Activated CD4-positive, alpha-beta T cell treated with anti-CD3 and anti-CD28 coated beads for 36 hours (primary cell): ENCODE results near the gene OLFML2A. TPM values are rescaled to one million over a fixed set of nuclear protein-coding genes. Genes with fewer than 3 reads are reported as not detected.
A peak's percentile ranks its signal among the peaks of the same experiment; 100 is the strongest.
"Not testable (repeated sequence)": the region's sequence is repeated elsewhere in the genome, so short reads cannot be mapped to it uniquely, and the experiment has no call there.

Experiments
- ATAC-seq: fragments of 200-7000 bp; cut with Tn5 transposase; one replicate; pipeline ENCODE4 v1.10.0; 2021; ENCODE audit warnings: mild to moderate bottlenecking, moderate library complexity
- CTCF ChIA-PET: fragments of 350-600 bp; sonication (Branson Sonifier 250); formaldehyde crosslinking; loops from one replicate; lab custom pipeline; 2021; ENCODE audit warnings: antibody characterized with exemption; lab: Charles Lee
- POLR2A ChIA-PET: fragments of 350-600 bp; sonication (Branson Sonifier 250); formaldehyde crosslinking; loops from one replicate; lab custom pipeline; 2021; ENCODE audit warnings: antibody characterized with exemption, inconsistent platforms; lab: Charles Lee
- DNase-seq: peaks from one replicate; pipeline ENCODE4 v3.0.0-alpha.2; 2020
- H3K27ac Mint-ChIP-seq: one replicate; pipeline ENCODE4 v1.8.0; 2021; ENCODE audit warnings: mixed read lengths
- H3K27me3 Mint-ChIP-seq: one replicate; pipeline ENCODE4 v1.8.0; 2021; ENCODE audit warnings: mixed read lengths
- H3K36me3 Mint-ChIP-seq: one replicate; pipeline ENCODE4 v1.8.0; 2021; ENCODE audit warnings: low read depth, mixed read lengths
- H3K4me1 Mint-ChIP-seq: one replicate; pipeline ENCODE4 v1.8.0; 2021; ENCODE audit warnings: mixed read lengths
- H3K4me3 Mint-ChIP-seq: one replicate; pipeline ENCODE4 v1.8.0; 2021; ENCODE audit warnings: mild to moderate bottlenecking, moderate library complexity, mixed read lengths
- H3K9me3 Mint-ChIP-seq: one replicate; pipeline ENCODE4 v1.8.0; 2021; ENCODE audit warnings: low read depth, mixed read lengths
- intact Hi-C, 2 experiments: fragments of 100-400 bp; cut with DNase I in 1 of 2; cut with micrococcal nuclease in 1 of 2; formaldehyde crosslinking; loops; one replicate each; pipeline versions ENCODE4 v1.14.2 to v1.15.1; 2022 to 2024; cut with DNase I, micrococcal nuclease
- total RNA-seq, 2 experiments: library from RNA; stranded (reverse); gene quantifications; one replicate each; pipeline ENCODE4 v1.2.3, GENCODE V29; 2021

The OLFML2A gene
- total RNA-seq, 2 experiments from 2014 or later, result 0.05 TPM; not detected in 1

DNA sequence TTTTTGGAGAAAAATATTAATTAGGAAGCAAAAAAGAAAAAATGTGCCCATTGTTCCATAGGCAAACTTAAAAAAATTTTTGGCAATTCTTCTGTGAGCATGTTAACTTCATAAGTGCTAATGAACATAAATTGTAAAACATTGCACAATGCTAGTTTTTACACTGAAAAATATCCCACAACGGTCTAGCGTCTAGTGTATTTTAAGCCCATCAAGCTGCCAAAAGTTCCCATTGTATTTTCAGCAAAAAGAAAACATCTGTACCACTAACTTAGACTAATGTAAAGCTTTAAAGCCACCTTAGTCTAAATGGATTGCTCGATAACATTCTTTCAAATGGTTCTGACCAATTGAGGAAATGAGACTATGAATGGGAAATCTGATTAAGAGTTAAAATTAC is 8.6 kb upstream of the OLFML2A start:
- ChIA-PET CTCF (interaction anchor here (1.0 to 12.5 kb wide), 3 partner anchors 17 to 94 kb away, joined by 3 to 260 read pairs (median 4); partner anchors contain the start of genes ARPC5L and WDR38), POLR2A (interaction anchor here (0.7 to 1.4 kb wide), 3 partner anchors 88 to 145 kb away, joined by 3 to 8 read pairs (median 5); partner anchors contain the start of genes ARPC5L and RPL35)
- Mint-ChIP-seq H3K4me1 (peaks cover 22% of the 10 kb centered on the region), H3K4me3 (no peak overlapping the region), H3K27ac (no peak overlapping the region), H3K36me3 (no peaks in the 10 kb centered on the region), H3K27me3 (peaks cover 51% of the 10 kb centered on the region), H3K9me3 (no peaks in the 10 kb centered on the region)
- ATAC-seq (no peak), DNase-seq (no peak)
- intact Hi-C loops, result loop anchor here in 1 of 2 experiments (5.0 kb wide), 1 partner anchor 56 kb away; no protein-coding TSS in a partner anchor

DNA sequence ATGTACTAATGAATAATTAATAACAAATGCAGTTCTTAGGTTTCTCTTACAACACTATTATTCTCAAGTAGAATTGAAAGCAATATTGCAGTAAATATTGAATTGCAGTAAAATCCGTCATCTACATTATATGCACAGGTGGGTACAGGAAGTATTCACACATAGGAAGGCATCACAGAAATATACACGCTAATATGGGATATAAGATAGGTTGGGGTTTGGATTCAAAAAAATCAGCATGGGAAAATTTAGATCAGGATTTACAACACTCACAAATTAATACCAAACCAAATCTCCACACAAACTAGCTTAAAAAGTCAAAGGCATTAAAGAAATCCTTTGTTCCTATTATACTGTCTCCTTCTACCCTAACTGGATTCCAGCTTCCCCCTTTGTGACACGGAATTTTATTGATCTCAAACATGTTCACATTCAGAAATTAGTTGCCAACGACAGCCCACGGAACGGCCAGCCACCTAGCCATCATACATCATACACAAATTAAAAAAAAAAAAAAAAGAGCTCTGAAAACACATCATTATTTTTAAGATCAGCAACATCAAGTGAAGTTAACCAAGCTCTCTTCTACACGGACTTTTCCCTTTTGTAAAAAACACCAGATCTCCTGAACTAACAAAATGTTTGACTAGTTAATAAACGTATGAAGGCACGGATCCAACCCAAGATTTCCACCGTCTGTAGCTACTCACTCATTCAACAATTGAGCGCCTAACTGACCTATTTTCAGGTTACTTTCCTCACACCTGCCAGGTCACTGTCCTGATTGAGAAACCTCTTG is 8.0 kb upstream of the OLFML2A start:
- DNase-seq (no peak), ATAC-seq (no peak)
- Mint-ChIP-seq H3K4me1 (peaks cover 26% of the 10 kb centered on the region), H3K36me3 (no peaks in the 10 kb centered on the region), H3K9me3 (no peaks in the 10 kb centered on the region), H3K27ac (no peak overlapping the region), H3K27me3 (peaks cover 55% of the 10 kb centered on the region), H3K4me3 (peak overlapping the region; percentile 80)
- intact Hi-C loops, result loop anchor here in 1 of 2 experiments (5.0 kb wide), 1 partner anchor 57 kb away; no protein-coding TSS in a partner anchor
- CTCF ChIA-PET, result interaction anchor here (0.6 to 12.5 kb wide), 7 partner anchors 10 to 1719 kb away, joined by 3 to 260 read pairs (median 3); partner anchors contain the start of genes ARPC5L and WDR38
- POLR2A ChIA-PET, result interaction anchor here (0.6 to 1.4 kb wide), 5 partner anchors 44 to 144 kb away, joined by 3 to 8 read pairs (median 3); partner anchors contain the start of genes ARPC5L and RPL35

DNA sequence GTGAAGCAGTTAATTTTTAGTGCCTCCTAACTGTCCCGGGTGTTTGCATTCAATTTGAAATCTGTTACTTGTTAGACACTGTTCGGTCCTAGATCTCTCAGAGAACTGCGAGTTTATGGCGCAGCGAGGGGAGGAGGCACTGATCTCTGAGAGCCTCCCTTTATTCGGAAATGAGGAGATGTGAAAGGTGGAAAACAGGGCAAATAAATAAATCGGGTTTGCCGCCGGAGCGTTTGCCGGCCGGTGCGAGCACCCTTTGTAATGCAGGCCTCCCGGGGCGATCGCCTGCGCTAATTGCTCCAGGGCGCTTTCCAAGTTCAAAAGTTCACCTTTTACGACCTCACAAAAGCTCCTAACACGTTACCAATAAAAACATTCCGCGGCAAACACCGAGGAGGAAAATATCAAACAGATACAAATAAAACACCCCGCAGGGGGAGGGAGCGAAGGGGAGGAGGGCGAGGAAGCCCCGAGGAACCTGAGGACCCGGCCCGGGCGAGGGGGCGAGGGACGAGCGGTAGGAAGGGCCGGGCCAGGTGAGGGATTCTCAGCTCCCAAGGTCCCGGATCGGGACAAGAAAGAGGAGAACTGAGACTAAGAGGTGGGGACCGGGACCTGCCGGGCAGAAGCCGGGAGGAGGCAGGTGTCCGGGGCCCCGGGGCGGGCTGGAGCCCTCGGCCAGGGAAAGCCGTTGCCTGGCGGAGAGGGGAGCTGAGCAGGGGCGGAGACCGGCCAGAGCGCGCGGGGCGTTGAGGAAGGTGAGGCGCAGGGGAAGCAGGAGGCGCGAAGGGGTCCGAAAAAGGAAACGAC is 7.2 kb upstream of the OLFML2A start:
- Mint-ChIP-seq H3K9me3 (no peaks in the 10 kb centered on the region), H3K27ac (peak overlapping the region; percentile 44), H3K4me3 (peak overlapping the region; percentile 80), H3K27me3 (peaks cover 57% of the 10 kb centered on the region), H3K4me1 (peaks cover 29% of the 10 kb centered on the region), H3K36me3 (no peaks in the 10 kb centered on the region)
- CTCF ChIA-PET, result interaction anchor here (0.6 to 12.5 kb wide), 11 partner anchors 11 to 1718 kb away, joined by 3 to 260 read pairs (median 4); partner anchors contain the start of genes ARPC5L and WDR38
- DNase-seq (peak; percentile 39), ATAC-seq (no peak)
- intact Hi-C loops, result loop anchor here in 1 of 2 experiments (5.0 kb wide), 3 partner anchors 57 to 473 kb away; partner anchors contain the start of genes HSPA5 and SCAI
- POLR2A ChIA-PET, result interaction anchor here (0.6 to 1.4 kb wide), 5 partner anchors 43 to 103 kb away, joined by 3 to 8 read pairs (median 3); partner anchors contain the start of genes ARPC5L and RPL35

DNA sequence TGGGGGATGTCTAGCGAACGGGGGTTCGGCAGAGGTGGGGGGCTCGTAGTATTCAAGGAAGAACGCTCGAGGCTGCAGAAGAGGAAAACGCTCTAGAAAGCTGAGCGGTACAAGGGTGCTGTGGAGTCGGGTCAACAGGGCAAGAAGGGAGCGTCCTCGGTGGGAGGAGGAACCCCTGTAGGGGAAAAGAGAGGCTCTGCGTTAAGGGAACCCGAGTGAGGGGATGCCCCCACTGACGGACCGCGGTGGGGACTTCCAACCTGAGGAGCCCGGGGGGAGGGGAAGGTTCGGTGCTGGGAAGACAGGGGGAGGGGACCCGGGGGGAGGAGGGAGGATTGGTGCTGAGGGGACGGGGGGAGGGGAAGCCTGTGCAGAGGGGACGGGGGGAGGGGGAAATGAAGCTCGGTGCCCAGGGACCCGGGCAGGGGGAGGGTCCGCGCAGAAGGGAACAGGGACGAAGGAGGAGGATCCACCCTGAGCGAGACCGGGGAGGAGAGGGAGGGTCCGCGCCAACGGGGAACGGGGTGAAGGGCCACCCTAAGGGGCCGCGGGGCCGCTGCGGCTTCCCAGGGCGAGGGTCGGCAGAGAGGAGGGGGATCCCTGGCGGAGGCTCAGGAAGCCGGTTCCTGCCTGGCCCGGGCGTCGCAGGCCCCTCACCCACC is 6.4 kb upstream of the OLFML2A start:
- Mint-ChIP-seq H3K36me3 (no peaks in the 10 kb centered on the region), H3K4me1 (peaks cover 29% of the 10 kb centered on the region), H3K27ac (peak overlapping the region; percentile 44), H3K9me3 (no peaks in the 10 kb centered on the region), H3K27me3 (peaks cover 54% of the 10 kb centered on the region), H3K4me3 (peak overlapping the region; percentile 80)
- intact Hi-C loops, result loop anchor here (1.0 to 5.0 kb wide), 13 partner anchors 92 to 976 kb away; partner anchors contain the start of genes HSPA5 (in 2 of the 2), SCAI (in 2 of the 2), ARPC5L (in 1 of the 2) and GAPVD1 (in 1 of the 2)
- CTCF ChIA-PET, result interaction anchor here (0.6 to 12.5 kb wide), 13 partner anchors 8 to 151 kb away, joined by 3 to 260 read pairs (median 4); partner anchors contain the start of genes ARPC5L, RPL35 and WDR38
- POLR2A ChIA-PET, result interaction anchor here (1.1 to 1.7 kb wide), 2 partner anchors 90 to 100 kb away, joined by 3 to 4 read pairs; no protein-coding TSS in a partner anchor
- ATAC-seq (no peak), DNase-seq (peak; percentile 52)

DNA sequence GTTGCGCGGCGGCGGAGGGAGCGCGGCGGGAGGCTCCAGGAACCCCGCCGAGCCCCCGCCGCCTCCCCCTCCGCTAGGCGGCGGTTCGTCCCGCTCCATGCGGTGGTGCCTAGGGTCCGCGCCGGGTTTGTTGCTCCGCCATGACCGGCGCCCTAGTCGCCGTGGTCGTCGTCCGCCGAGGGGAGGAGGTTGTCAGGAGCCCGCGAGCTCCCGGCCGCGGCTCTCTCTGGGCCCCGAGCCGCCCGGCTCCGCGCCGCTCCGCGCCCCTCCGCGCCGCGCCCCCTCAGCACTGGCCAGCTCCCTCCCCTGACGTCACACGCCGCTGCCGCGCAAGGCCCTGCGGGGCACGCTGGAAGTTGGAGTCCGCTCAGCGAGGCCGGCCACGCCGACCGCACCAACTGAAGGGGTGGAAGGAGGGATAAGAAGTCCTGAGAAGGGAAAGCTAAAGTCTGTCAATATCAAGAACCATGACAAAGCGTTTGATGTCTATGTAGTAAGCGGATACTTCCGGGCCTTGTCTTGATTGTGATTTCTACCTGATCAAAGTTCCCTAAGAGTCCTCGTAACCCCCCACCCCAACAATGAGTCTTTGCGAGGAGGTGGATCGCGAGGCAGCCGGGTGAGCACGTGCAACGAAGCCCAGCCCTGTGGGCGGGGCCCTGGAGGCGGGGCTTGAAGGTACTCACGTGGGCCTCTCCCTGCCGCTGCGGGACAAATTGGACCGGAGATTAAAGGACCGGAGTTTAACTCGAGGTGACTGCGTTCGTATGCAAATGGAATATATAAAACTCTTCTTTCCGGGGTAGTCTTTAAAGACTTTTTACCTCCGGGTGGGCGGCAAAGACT is 5.7 kb upstream of the OLFML2A start, which contains the start of gene NR6A1:
TSS of gene NR6A1 (minus strand) at position 291 of the 846 bp plus-strand sequence.
- ChIA-PET POLR2A (interaction anchor here (1.1 to 1.7 kb wide), 2 partner anchors 89 to 99 kb away, joined by 3 to 4 read pairs; no protein-coding TSS in a partner anchor), CTCF (interaction anchor here (0.6 to 12.5 kb wide), 17 partner anchors 9 to 861 kb away, joined by 3 to 260 read pairs (median 5); partner anchors contain the start of genes ARPC5L, RPL35 and WDR38)
- peaks cover 62% of the 10 kb centered on the region for H3K27me3 Mint-ChIP-seq
- peak; percentile 97 for DNase-seq
- H3K36me3 Mint-ChIP-seq, result no peaks in the 10 kb centered on the region
- H3K4me1 Mint-ChIP-seq, result peaks cover 29% of the 10 kb centered on the region
- no peaks in the 10 kb centered on the region for H3K9me3 Mint-ChIP-seq
- intact Hi-C loops, result loop anchor here (1.0 to 5.0 kb wide), 13 partner anchors 91 to 975 kb away; partner anchors contain the start of genes HSPA5 (in 2 of the 2), SCAI (in 2 of the 2), ARPC5L (in 1 of the 2) and GAPVD1 (in 1 of the 2)
- H3K27ac Mint-ChIP-seq, result peak within 1 kb of the TSS; percentile 74
- H3K4me3 Mint-ChIP-seq, result peak within 1 kb of the TSS; percentile 80
- peak; percentile 90 for ATAC-seq

DNA sequence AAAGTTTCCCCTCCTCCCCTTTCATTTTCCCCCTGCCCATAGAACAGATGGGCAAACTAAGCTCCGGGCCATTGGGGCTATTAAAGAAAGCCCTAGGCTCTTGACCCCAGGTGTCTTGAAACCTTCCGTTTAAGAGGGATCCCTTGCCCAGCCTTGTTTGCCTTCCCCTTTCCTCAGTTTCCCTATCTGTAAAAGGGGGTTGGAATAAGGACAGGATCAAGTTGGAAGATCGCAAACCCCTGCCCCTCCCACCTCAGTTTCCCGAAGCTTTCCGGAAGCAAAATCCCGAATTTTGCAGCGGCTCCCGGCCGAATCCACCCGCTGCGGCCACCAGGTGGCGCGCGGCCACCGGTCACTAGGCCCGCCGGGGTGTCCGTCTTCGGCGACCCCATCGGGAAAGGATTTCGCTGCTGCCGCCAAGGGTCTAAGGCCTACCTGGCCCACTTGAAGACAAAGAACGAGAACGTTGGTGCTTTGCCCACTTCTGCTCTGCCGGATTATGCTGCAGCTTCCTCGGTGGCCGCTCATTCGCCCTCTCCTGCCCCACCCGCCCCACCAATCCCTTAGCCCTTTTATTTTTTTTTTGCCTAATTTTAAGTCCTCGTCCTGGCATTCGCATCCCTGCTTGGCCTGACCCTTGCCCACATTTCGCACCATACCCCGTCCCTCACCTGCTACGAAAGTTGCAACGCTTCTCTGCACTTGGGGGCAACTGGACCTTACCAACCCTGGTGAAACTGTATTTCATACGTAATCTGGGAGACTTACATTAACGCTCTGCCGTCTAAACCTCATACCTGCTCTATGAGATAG is 4.9 kb upstream of the OLFML2A start:
- Mint-ChIP-seq H3K27ac (peak overlapping the region; percentile 74), H3K27me3 (peaks cover 60% of the 10 kb centered on the region), H3K4me1 (peaks cover 34% of the 10 kb centered on the region), H3K36me3 (no peaks in the 10 kb centered on the region), H3K9me3 (no peaks in the 10 kb centered on the region), H3K4me3 (peak overlapping the region; percentile 75)
- CTCF ChIA-PET, result interaction anchor here (0.6 to 12.5 kb wide), 24 partner anchors 8 to 860 kb away, joined by 3 to 260 read pairs (median 4); partner anchors contain the start of genes ARPC5L, RPL35, SCAI and WDR38
- ATAC-seq (no peak), DNase-seq (peak; percentile 62)
- POLR2A ChIA-PET, result interaction anchor here (1.7 kb wide), 1 partner anchor 98 kb away, joined by 4 read pairs; no protein-coding TSS in a partner anchor
- intact Hi-C loops, result loop anchor here (1.0 to 5.0 kb wide), 14 partner anchors 90 to 974 kb away; partner anchors contain the start of genes HSPA5 (in 2 of the 2), SCAI (in 2 of the 2), ARPC5L (in 1 of the 2) and GAPVD1 (in 1 of the 2)

DNA sequence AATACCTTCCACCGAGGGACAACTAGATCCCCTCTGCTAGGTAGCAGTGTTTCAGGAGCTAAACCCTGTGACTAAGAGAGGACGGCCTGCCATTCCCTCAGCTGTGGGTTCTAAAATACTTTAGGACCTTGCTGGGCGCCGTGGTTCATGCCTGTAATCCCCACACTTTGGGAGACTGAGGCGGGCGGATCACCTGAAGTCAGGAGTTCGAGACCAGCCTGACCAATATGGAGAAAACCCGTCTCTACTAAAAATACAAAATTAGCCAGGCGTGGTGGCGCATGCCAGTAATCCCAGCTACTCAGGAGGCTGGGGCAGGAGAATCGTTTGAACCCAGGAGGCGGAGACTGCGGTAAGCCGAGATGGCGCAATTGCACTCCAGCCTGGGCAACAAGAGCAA is 4.1 kb upstream of the OLFML2A start:
- Mint-ChIP-seq H3K27me3 (peaks cover 55% of the 10 kb centered on the region), H3K4me1 (peaks cover 34% of the 10 kb centered on the region)
- H3K4me3 Mint-ChIP-seq, H3K36me3 Mint-ChIP-seq, H3K9me3 Mint-ChIP-seq, ATAC-seq, POLR2A ChIA-PET, H3K27ac Mint-ChIP-seq, DNase-seq: not testable (repeated sequence)
- intact Hi-C loops, result loop anchor here in 1 of 2 experiments (2.0 to 5.0 kb wide), 3 partner anchors 369 to 602 kb away; partner anchors contain the start of genes HSPA5 and SCAI
- CTCF ChIA-PET, result interaction anchor here (0.7 to 12.5 kb wide), 16 partner anchors 8 to 590 kb away, joined by 3 to 260 read pairs (median 4); partner anchors contain the start of genes SCAI and WDR38

DNA sequence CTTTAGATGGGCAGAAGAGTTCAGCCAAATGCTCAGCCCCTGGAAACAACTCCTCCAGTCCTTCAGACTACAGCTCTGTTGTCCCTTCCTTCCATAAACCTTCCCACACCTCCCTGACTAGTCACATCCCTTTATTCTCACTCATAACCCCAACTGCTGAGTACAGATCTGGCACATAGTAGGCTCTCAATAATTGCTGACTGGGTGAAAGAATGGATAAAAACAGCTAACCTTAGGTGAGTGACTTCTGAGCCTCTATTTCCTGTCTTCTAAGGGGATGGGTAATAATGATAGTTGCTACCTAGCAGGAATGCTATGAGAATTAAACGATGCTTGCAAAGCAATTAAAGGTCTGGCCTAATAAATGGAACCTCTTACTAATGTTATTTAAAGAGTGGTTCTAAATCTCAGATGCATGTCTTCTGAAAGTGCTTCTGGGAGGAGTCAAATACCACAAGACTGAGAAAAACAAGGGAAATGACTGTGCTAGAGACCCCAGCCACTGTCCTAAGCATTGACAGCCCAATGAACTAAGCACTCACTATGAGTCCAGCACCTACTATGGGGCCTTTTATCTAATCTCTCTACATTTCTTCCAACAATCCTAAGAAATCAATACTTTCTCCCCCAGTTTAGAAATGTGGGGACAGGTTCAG is 3.3 kb upstream of the OLFML2A start:
- ChIA-PET POLR2A (no interaction called here), CTCF (interaction anchor here (0.7 to 12.5 kb wide), 15 partner anchors 8 to 373 kb away, joined by 3 to 260 read pairs (median 4); partner anchors contain the start of genes SCAI and WDR38)
- Mint-ChIP-seq H3K4me1 (peaks cover 34% of the 10 kb centered on the region), H3K27ac (no peak overlapping the region), H3K36me3 (no peaks in the 10 kb centered on the region), H3K27me3 (peaks cover 51% of the 10 kb centered on the region), H3K4me3 (no peak overlapping the region), H3K9me3 (no peaks in the 10 kb centered on the region)
- intact Hi-C loops, result loop anchor here (1.0 to 5.0 kb wide), 6 partner anchors 80 to 601 kb away; partner anchors contain the start of genes WDR38 (in 2 of the 2), HSPA5 (in 1 of the 2) and SCAI (in 1 of the 2)
- ATAC-seq (no peak), DNase-seq (no peak)
